ENCODE data around the gene JPT1. TPM values are rescaled to one million over a fixed set of nuclear protein-coding genes. Genes with fewer than 3 reads are reported as not detected.

JPT1 gene
- total RNA-seq, 1 donor from 2014 or later, result 236 TPM

GRCh38 chr17:75087558-75088453 is 66.5 kb downstream of the JPT1 start, which contains the start of gene SLC16A5:
SLC16A5 (plus strand) TSS chr17:75087954; CDS start chr17:75093637, 5,683 bp downstream.
- intact Hi-C loops (cut with micrococcal nuclease), result loop anchor here (1.0 to 5.0 kb wide), 3 partner anchors 22 to 102 kb away; partner anchors contain the start of genes ATP5PD and KCTD2

GRCh38 chr17:75087182-75087557 is 67.1 kb downstream of the JPT1 start:
- intact Hi-C loops (cut with micrococcal nuclease), result loop anchor here (1.0 to 5.0 kb wide), 3 partner anchors 23 to 101 kb away; partner anchors contain the start of genes ATP5PD and KCTD2

- intact Hi-C loops (cut with micrococcal nuclease), result loop anchor here (1.0 to 5.0 kb wide), 3 partner anchors 24 to 100 kb away; partner anchors contain the start of genes ATP5PD and KCTD2
These were observed 67.7 kb downstream of the JPT1 start for GRCh38 chr17:75086496-75087181.

Other genes starting within 250 kb of the JPT1 start
- gene USH1G, start 231.3 kb downstream of the JPT1 start, total RNA-seq, result not detected in 2 replicates
- gene OTOP2, start 230.2 kb downstream of the JPT1 start, total RNA-seq, result not detected in 2 replicates
- not detected in 2 replicates for gene OTOP3, start 218.6 kb downstream of the JPT1 start, total RNA-seq
- gene HID1, start 181.8 kb downstream of the JPT1 start, total RNA-seq, result 0.61 and 1.2 TPM in 2 replicates
- 0.20 and 0.24 TPM in 2 replicates for gene CDR2L, start 166.9 kb downstream of the JPT1 start, total RNA-seq
- 43.1 and 43.3 TPM in 2 replicates for gene MRPL58, start 141.8 kb downstream of the JPT1 start, total RNA-seq
- 186 and 190 TPM in 2 replicates for gene ATP5PD, start 107.5 kb downstream of the JPT1 start, total RNA-seq
- gene KCTD2, start 107.3 kb downstream of the JPT1 start, total RNA-seq, result 19.3 and 20.3 TPM in 2 replicates
- 7.6 and 7.8 TPM in 2 replicates for gene SLC16A5, start 66.6 kb downstream of the JPT1 start, total RNA-seq
- 15.7 and 16.5 TPM in 2 replicates for gene ARMC7, start 44.5 kb downstream of the JPT1 start, total RNA-seq
- gene NT5C, start 22.8 kb downstream of the JPT1 start, total RNA-seq, result 52.1 and 53.9 TPM in 2 replicates
- 493 and 503 TPM in 2 replicates for gene SUMO2, start 28.4 kb upstream of the JPT1 start, total RNA-seq
- gene NUP85, start 51.2 kb upstream of the JPT1 start, total RNA-seq, result 97.3 and 99.6 TPM in 2 replicates
- gene GGA3, start 107.1 kb upstream of the JPT1 start, total RNA-seq, result 80.3 and 88.6 TPM in 2 replicates
- 66.3 and 73.3 TPM in 2 replicates for gene MRPS7, start 107.4 kb upstream of the JPT1 start, total RNA-seq
- 36.3 and 39.2 TPM in 2 replicates for gene MIF4GD, start 116.7 kb upstream of the JPT1 start, total RNA-seq
- gene SLC25A19, start 134.9 kb upstream of the JPT1 start, total RNA-seq, result 48.4 and 52.7 TPM in 2 replicates